Esophagus muscularis mucosa (tissue), 4 donors: ENCODE measurements around the gene SKIDA1. TPM values are rescaled to one million over a fixed set of nuclear protein-coding genes. Genes with fewer than 3 reads are reported as not detected.

ENCODE experiments used
- DNase-seq: peaks from one replicate; pipeline ENCODE4 v3.0.0-alpha.2; 2017; ENCODE audit errors: extremely low spot score
- H3K27ac ChIP-seq, 4 donors: fragments of 200-600 bp; sonication (generic); replicated peaks in 1 of 4; 1 replicate in 3 of 4; 2 replicates in 1 of 4; pipeline ENCODE4 v1.5.1; 2016 to 2019; ENCODE audit warnings: mild to moderate bottlenecking in 1 of 4
- H3K27me3 ChIP-seq, 4 donors: fragments of 200-600 bp; sonication (generic); one replicate each; pipeline versions ENCODE4 v1.5.1 to v1.6.0; 2016 to 2019
- H3K36me3 ChIP-seq, 4 donors: fragments of 200-600 bp; sonication (generic); one replicate each; pipeline ENCODE4 v1.5.1; 2016 to 2019
- H3K4me1 ChIP-seq, 4 donors: fragments of 200-600 bp; sonication (generic); one replicate each; pipeline ENCODE4 v1.5.1; 2016 to 2019
- H3K4me3 ChIP-seq, 4 donors: fragments of 200-600 bp; sonication (generic); 1 replicate in 2 of 4; 2 replicates in 2 of 4; pipeline ENCODE4 v1.5.1; 2016 to 2019; ENCODE audit warnings: mild to moderate bottlenecking in 4 of 4, moderate library complexity in 1 of 4
- H3K9me3 ChIP-seq, 4 donors: fragments of 200-600 bp; sonication (generic); 1 replicate in 3 of 4; 2 replicates in 1 of 4; pipeline ENCODE4 v1.5.1; 2016 to 2019
- EP300 ChIP-seq: sonication (generic); formaldehyde crosslinking; IDR thresholded peaks from one replicate; pipeline ENCODE4 v1.6.1; 2017; ENCODE audit warnings: antibody characterized with exemption
- POLR2A ChIP-seq: fragments of 450-650 bp; IDR thresholded peaks from one replicate; pipeline ENCODE4 v1.6.1; 2017; ENCODE audit warnings: antibody characterized with exemption, moderate library complexity, mild to moderate bottlenecking, low read depth
- POLR2AphosphoS5 ChIP-seq, 2 donors: sonication (generic); formaldehyde crosslinking; IDR thresholded peaks; one replicate each; pipeline ENCODE4 v1.6.1; 2017; ENCODE audit warnings: antibody characterized with exemption in 2 of 2
- WGBS: methylation state at CpG from one replicate; pipeline ENCODE4 v1.1.5; 2018; 5-methylcytosine and 5-hydroxymethylcytosine counted together
- intact Hi-C: fragments of 100-400 bp; cut with DNase I; formaldehyde crosslinking; loops from one replicate; pipeline ENCODE4 v1.15.1; 2023
- small RNA-seq, 3 donors: library from RNA; depleted of rRNA; stranded (forward); fragments of <200 nt; gene quantifications; one replicate each; pipeline ENCODE3, GENCODE V24; 2016
- total RNA-seq, 4 donors: library from RNA; depleted of rRNA; stranded (reverse); fragments of >200 nt; gene quantifications; one replicate each; pipeline versions ENCODE4 v1.1.0 to v1.2.1, GENCODE V29; 2016
- TF ChIP-seq, protein P1 (sequence below), 3 experiments: fragments of 200-600 bp in 2 of 3; fragments of 450-650 bp in 1 of 3; sonication (generic) in 2 of 3; IDR thresholded peaks; one replicate each; pipeline ENCODE4 v1.5.1; 2017 to 2019; ENCODE audit warnings: antibody characterized with exemption in 3 of 3, mild to moderate bottlenecking in 2 of 3, moderate library complexity in 1 of 3

The SKIDA1 gene
- total RNA-seq, 4 donors from 2014 or later, result 0.50 to 2.9 (median 1.2) TPM

DNA sequence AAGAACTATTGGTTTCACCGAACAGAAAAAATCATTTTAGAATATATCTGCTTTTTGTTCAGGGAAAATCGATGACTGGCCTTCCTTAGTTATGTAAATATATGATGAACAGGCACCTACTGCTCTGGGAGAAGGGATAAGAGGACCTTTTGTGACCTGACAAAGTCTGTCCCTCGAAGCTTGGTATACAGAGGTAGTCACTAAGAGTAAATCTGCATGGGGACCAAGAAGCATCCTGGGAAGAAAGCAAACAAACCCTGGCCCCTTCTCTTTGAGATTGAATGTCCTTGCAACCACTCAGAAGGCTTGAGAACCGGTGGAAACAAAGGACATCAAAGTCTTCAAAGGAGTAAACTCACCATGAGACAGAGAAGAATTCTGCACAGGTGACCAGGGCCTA, 52.3 kb downstream of the SKIDA1 start:
- DNase-seq, result no peak
- 63% methylated on average over 4 of the region's 4 CpGs for WGBS
- no peak overlapping the region for H3K27ac ChIP-seq
- H3K4me1 ChIP-seq, result no peaks in the 10 kb centered on the region
- no peaks in the 10 kb centered on the region for H3K36me3 ChIP-seq
- H3K27me3 ChIP-seq, result no peaks in the 10 kb centered on the region
- TF ChIP-seq, protein P1, sequence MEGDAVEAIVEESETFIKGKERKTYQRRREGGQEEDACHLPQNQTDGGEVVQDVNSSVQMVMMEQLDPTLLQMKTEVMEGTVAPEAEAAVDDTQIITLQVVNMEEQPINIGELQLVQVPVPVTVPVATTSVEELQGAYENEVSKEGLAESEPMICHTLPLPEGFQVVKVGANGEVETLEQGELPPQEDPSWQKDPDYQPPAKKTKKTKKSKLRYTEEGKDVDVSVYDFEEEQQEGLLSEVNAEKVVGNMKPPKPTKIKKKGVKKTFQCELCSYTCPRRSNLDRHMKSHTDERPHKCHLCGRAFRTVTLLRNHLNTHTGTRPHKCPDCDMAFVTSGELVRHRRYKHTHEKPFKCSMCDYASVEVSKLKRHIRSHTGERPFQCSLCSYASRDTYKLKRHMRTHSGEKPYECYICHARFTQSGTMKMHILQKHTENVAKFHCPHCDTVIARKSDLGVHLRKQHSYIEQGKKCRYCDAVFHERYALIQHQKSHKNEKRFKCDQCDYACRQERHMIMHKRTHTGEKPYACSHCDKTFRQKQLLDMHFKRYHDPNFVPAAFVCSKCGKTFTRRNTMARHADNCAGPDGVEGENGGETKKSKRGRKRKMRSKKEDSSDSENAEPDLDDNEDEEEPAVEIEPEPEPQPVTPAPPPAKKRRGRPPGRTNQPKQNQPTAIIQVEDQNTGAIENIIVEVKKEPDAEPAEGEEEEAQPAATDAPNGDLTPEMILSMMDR (IDR thresholded peaks at IDR 0.05), result no peak
- TF ChIP-seq POLR2AphosphoS5 (IDR thresholded peaks at IDR 0.05) (no peak), EP300 (no peak), POLR2A (no peak)
- intact Hi-C loops, result no loop called here
- no peak overlapping the region for H3K4me3 ChIP-seq
- H3K9me3 ChIP-seq, result no peaks in the 10 kb centered on the region

DNA sequence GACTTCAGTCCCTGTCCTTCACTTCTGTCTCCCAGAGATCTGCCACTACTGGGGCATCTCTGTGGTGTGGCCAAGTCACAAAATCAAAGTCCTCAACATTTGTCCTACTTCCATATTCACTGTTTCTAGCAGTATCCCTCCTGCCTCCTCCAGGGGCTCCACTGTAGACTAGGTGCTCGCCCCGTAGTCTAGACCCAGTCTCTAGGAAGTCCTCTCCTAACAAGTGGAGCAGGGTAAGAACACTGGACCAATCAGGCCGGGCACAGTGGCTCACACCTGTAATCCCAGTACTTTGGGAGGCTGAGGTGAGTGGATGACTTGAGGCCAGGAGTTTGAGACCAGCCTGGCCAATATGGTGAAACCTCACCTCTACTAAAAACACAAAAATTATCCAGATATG, 57.4 kb downstream of the SKIDA1 start:
- 100% methylated on average over 3 of the region's 3 CpGs for WGBS
- Histone ChIP-seq H3K4me1 (no peaks in the 10 kb centered on the region), H3K36me3 (no peaks in the 10 kb centered on the region), H3K9me3 (no peaks in the 10 kb centered on the region), H3K27me3 (no peaks in the 10 kb centered on the region), H3K4me3 (no peak overlapping the region), H3K27ac (no peak overlapping the region)
- DNase-seq, result no peak
- intact Hi-C loops, result no loop called here
- TF ChIP-seq EP300 (no peak), POLR2AphosphoS5 (IDR thresholded peaks at IDR 0.05) (no peak), POLR2A (no peak)
- TF ChIP-seq, protein P1 (IDR thresholded peaks at IDR 0.05), result no peak

DNA sequence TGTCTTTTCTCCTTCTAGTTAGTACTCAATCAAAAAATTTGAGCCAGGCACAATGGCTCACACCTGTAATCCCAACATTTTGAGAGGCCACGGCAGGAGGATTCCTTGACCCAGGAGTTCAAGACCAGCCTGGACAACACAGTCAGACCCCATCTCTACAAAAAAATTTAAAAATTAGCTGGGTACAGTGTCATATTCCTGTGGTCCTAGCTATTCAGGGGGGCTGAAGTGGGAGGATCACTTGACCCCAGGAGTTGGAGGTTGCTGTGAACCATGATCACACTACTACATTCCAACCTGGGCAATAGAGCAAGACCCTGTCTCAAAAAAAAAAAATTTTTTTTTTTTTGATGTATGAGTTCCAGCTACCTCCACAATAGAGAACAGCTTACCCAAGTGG, 57.8 kb downstream of the SKIDA1 start:
- no peak for TF ChIP-seq EP300
- no peak for TF ChIP-seq POLR2AphosphoS5 (IDR thresholded peaks at IDR 0.05)
- no peak for TF ChIP-seq POLR2A
- TF ChIP-seq, protein P1 (IDR thresholded peaks at IDR 0.05), result no peak
- Histone ChIP-seq H3K27ac (no peak overlapping the region), H3K4me3 (no peak overlapping the region), H3K36me3 (no peaks in the 10 kb centered on the region), H3K27me3 (no peaks in the 10 kb centered on the region), H3K4me1 (no peaks in the 10 kb centered on the region), H3K9me3 (no peaks in the 10 kb centered on the region)
- DNase-seq, result no peak
- 100% methylated on average over 1 of the region's 1 CpG for WGBS
- intact Hi-C loops, result no loop called here

DNA sequence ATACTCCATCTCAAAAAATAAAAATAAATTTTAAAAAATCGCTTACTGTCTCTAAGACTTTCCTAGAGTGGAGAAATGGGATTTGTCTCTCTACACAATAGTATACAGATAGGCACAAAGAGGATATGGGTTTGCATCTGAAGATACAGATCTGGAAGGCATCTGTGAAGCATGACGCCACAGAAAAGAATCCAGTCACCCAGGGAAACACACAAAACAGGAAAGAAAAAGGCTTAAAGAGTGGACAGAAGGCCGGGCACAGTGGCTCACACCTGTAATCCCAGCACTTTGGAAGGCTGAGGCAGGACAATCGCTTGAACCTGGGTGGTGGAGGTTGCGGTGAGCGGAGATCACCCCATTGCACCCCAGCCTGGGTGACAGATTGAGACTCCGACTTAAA, 61.3 kb downstream of the SKIDA1 start:
- H3K4me3 ChIP-seq, result no peak overlapping the region
- no peaks in the 10 kb centered on the region for H3K4me1 ChIP-seq
- no peaks in the 10 kb centered on the region for H3K9me3 ChIP-seq
- H3K36me3 ChIP-seq, result no peaks in the 10 kb centered on the region
- intact Hi-C loops, result no loop called here
- H3K27ac ChIP-seq, result no peak overlapping the region
- no peaks in the 10 kb centered on the region for H3K27me3 ChIP-seq
- 88% methylated on average over 7 of the region's 7 CpGs for WGBS
- TF ChIP-seq POLR2A, result no peak
- TF ChIP-seq, protein P1 (IDR thresholded peaks at IDR 0.05), result no peak
- TF ChIP-seq EP300, result no peak
- no peak for TF ChIP-seq POLR2AphosphoS5 (IDR thresholded peaks at IDR 0.05)
- DNase-seq, result no peak

Small RNA genes within 50 kb of the gene (small RNA-seq; reads per million reads assigned to genes)
- 0 reads per million in 3 donors for gene MIR1915
- gene RF00019, result 0 reads per million in 3 donors
- 0 reads per million in 3 donors for gene RNU6-306P

Other genes with a start within 250 kb of the SKIDA1 start
- gene MLLT10, start 8.6 kb upstream of the SKIDA1 start, total RNA-seq, result 10 to 100 TPM; 23.5 to 39.7 (median 30.2) TPM